IMR-90 (cell line): ENCODE data around the gene CAPS. TPM values are rescaled to one million over a fixed set of nuclear protein-coding genes. Genes with fewer than 3 reads are reported as not detected.

ENCODE experiments used
- ATAC-seq: fragments of 200-7000 bp; cut with Tn5 transposase; 2 replicates; pipeline ENCODE4 v1.9.1; 2020; ENCODE audit warnings: low read depth, mild to moderate bottlenecking, moderate library complexity
- BruUV-seq: library from RNA; stranded (reverse); fragments of 400-500 nt; replicated peaks from 2 replicates; lab custom pipeline; 2021; lab: Mats Ljungman, UMichigan
- CTCF ChIA-PET: fragments of 300-600 bp; formaldehyde crosslinking; extraction: SDS; loops from one replicate; lab custom pipeline; 2021; ENCODE audit warnings: antibody characterized with exemption; lab: Yijun Ruan, JAX
- POLR2A ChIA-PET: fragments of 300-600 bp; sonication (Branson Sonifier 250); formaldehyde crosslinking; loops from one replicate; lab custom pipeline; 2022; ENCODE audit warnings: antibody characterized with exemption; ENCODE audit not compliant: unreplicated experiment; lab: Charles Lee
- DNase-seq: peaks from one replicate; pipeline ENCODE4 v3.0.0; 2013
- H2AFZ ChIP-seq: replicated peaks from 2 replicates; pipeline ENCODE3; 2013; ENCODE audit warnings: low read length, mild to moderate bottlenecking; ENCODE audit not compliant: poor library complexity
- H2AK5ac ChIP-seq: 2 replicates; pipeline ENCODE4 v1.6.1; 2013; ENCODE audit warnings: low read depth, low read length, inconsistent platforms
- H2AK9ac ChIP-seq: replicated peaks from 2 replicates; pipeline ENCODE3; 2013; ENCODE audit warnings: mild to moderate bottlenecking, low read depth, low read length, moderate library complexity; ENCODE audit not compliant: poor library complexity
- H2BK120ac ChIP-seq: 2 replicates; pipeline ENCODE4 v1.6.1; 2013; ENCODE audit warnings: low read depth, low read length, inconsistent platforms
- H2BK15ac ChIP-seq: 3 replicates; pipeline ENCODE4 v1.6.1; 2013; ENCODE audit warnings: low read depth, low read length, inconsistent platforms
- H2BK20ac ChIP-seq: 2 replicates; pipeline ENCODE4 v1.6.1; 2013; ENCODE audit warnings: low read depth, mild to moderate bottlenecking, inconsistent platforms, low read length, moderate library complexity
- H2BK5ac ChIP-seq: 2 replicates; pipeline ENCODE4 v1.6.1; 2013; ENCODE audit warnings: mild to moderate bottlenecking, low read depth, low read length, inconsistent platforms; ENCODE audit not compliant: poor library complexity, severe bottlenecking
- H3K14ac ChIP-seq: replicated peaks from 2 replicates; pipeline ENCODE4 v1.6.1; 2013; ENCODE audit warnings: low read depth, low read length, inconsistent platforms
- H3K18ac ChIP-seq: 2 replicates; pipeline ENCODE4 v1.6.1; 2013; ENCODE audit warnings: low read depth, low read length, control low read depth
- H3K23ac ChIP-seq: 2 replicates; pipeline ENCODE4 v1.6.1; 2013; ENCODE audit warnings: low read depth, low read length, inconsistent platforms
- H3K27ac ChIP-seq: 2 replicates; pipeline ENCODE4 v1.5.1; 2013; ENCODE audit warnings: mild to moderate bottlenecking, control low read depth, low read length; ENCODE audit not compliant: insufficient read depth
- H3K27me3 ChIP-seq: 2 replicates; pipeline ENCODE4 v1.6.1; 2013; ENCODE audit warnings: low read length; ENCODE audit not compliant: control insufficient read depth, insufficient read depth
- H3K36me3 ChIP-seq: 2 replicates; pipeline ENCODE4 v1.6.1; 2013; ENCODE audit warnings: low read length, mixed read lengths; ENCODE audit not compliant: control insufficient read depth, insufficient read depth
- H3K4ac ChIP-seq: 2 replicates; pipeline ENCODE4 v1.6.1; 2013; ENCODE audit warnings: low read depth, low read length, inconsistent platforms
- H3K4me1 ChIP-seq: 2 replicates; pipeline ENCODE4 v1.6.1; 2013; ENCODE audit warnings: low read length, mixed read lengths; ENCODE audit not compliant: control insufficient read depth, insufficient read depth
- H3K4me2 ChIP-seq: 2 replicates; pipeline ENCODE4 v1.6.1; 2013; ENCODE audit warnings: low read depth, mild to moderate bottlenecking, control low read depth, low read length, moderate library complexity
- H3K4me3 ChIP-seq: 2 replicates; pipeline ENCODE4 v1.5.1; 2013; ENCODE audit warnings: low read depth, mild to moderate bottlenecking, control low read depth, low read length, moderate library complexity; ENCODE audit not compliant: insufficient read depth
- H3K56ac ChIP-seq: 2 replicates; pipeline ENCODE4 v1.6.1; 2013; ENCODE audit warnings: low read length, inconsistent platforms; ENCODE audit not compliant: insufficient read depth; ENCODE audit errors: extremely low read depth
- H3K79me1 ChIP-seq, 2 experiments: 2 replicates each; pipeline ENCODE4 v1.6.1; 2013; ENCODE audit warnings: low read length in 2 of 2, inconsistent platforms in 1 of 2, low read depth in 1 of 2
- H3K9ac ChIP-seq: 2 replicates; pipeline ENCODE4 v1.6.1; 2013; ENCODE audit warnings: low read depth, low read length, control low read depth
- H3K9me1 ChIP-seq: 2 replicates; pipeline ENCODE4 v1.6.1; 2013; ENCODE audit warnings: low read length, inconsistent platforms; ENCODE audit not compliant: insufficient read depth
- H3K9me3 ChIP-seq: 2 replicates; pipeline ENCODE4 v1.6.1; 2013; ENCODE audit warnings: low read length; ENCODE audit not compliant: control insufficient read depth, insufficient read depth
- H4K20me1 ChIP-seq: 2 replicates; pipeline ENCODE4 v1.6.1; 2013; ENCODE audit warnings: low read length, inconsistent platforms; ENCODE audit not compliant: insufficient read depth
- H4K5ac ChIP-seq: 2 replicates; pipeline ENCODE4 v1.6.1; 2013; ENCODE audit warnings: mild to moderate bottlenecking, low read depth, low read length, control low read depth
- H4K8ac ChIP-seq, 2 experiments: 2 replicates each; pipeline ENCODE4 v1.6.1; 2013; ENCODE audit warnings: low read depth in 2 of 2, low read length in 2 of 2, control low read depth in 1 of 2, inconsistent platforms in 1 of 2
- H4K91ac ChIP-seq: 2 replicates; pipeline ENCODE4 v1.6.1; 2013; ENCODE audit warnings: low read depth, low read length, inconsistent platforms; ENCODE audit not compliant: insufficient read depth
- BHLHE40 ChIP-seq: fragments of 150-350 bp; IDR thresholded peaks from 2 replicates; pipeline ENCODE4 v1.6.1; 2016; ENCODE audit warnings: mild to moderate bottlenecking, low read depth, low read length
- CEBPB ChIP-seq: IDR thresholded peaks from 2 replicates; pipeline ENCODE4 v1.6.1; 2012; ENCODE audit warnings: low read depth, low read length, improper control_type of control experiment
- CHD1 ChIP-seq: IDR thresholded peaks from 2 replicates; pipeline ENCODE4 v1.6.1; 2012; ENCODE audit warnings: low read depth, low read length, improper control_type of control experiment
- FOS ChIP-seq: fragments of 150-350 bp; IDR thresholded peaks from 2 replicates; pipeline ENCODE4 v1.6.1; 2016; ENCODE audit warnings: low read depth, low read length
- MAFK ChIP-seq: IDR thresholded peaks from 2 replicates; pipeline ENCODE4 v1.6.1; 2012; ENCODE audit warnings: low read depth, low read length, improper control_type of control experiment
- MAZ ChIP-seq: IDR thresholded peaks from 2 replicates; pipeline ENCODE4 v1.6.1; 2012; ENCODE audit warnings: low read depth, mild to moderate bottlenecking, low read length, improper control_type of control experiment, moderate library complexity, borderline replicate concordance
- MXI1 ChIP-seq: IDR thresholded peaks from 2 replicates; pipeline ENCODE4 v1.6.1; 2012; ENCODE audit warnings: low read depth, mild to moderate bottlenecking, low read length, moderate library complexity, borderline replicate concordance
- NFE2L2 ChIP-seq: fragments of 150-350 bp; IDR thresholded peaks from 2 replicates; pipeline ENCODE4 v1.6.1; 2016; ENCODE audit warnings: low read depth, mild to moderate bottlenecking, low read length
- POLR2A ChIP-seq: IDR thresholded peaks from 2 replicates; pipeline ENCODE4 v1.6.1; 2012; ENCODE audit warnings: mild to moderate bottlenecking, low read depth, low read length
- RAD21 ChIP-seq: IDR thresholded peaks from 2 replicates; pipeline ENCODE4 v1.6.1; 2012; ENCODE audit warnings: low read length, improper control_type of control experiment
- RCOR1 ChIP-seq: IDR thresholded peaks from 2 replicates; pipeline ENCODE4 v1.6.1; 2012; ENCODE audit warnings: mild to moderate bottlenecking, low read length, improper control_type of control experiment; ENCODE audit not compliant: insufficient replicate concordance
- RFX5 ChIP-seq: IDR thresholded peaks from 2 replicates; pipeline ENCODE4 v1.8.0; 2012; ENCODE audit warnings: low read depth, mild to moderate bottlenecking, low read length, moderate library complexity
- SMC3 ChIP-seq: fragments of 150-350 bp; IDR thresholded peaks from 2 replicates; pipeline ENCODE4 v1.6.1; 2016; ENCODE audit warnings: low read depth, mild to moderate bottlenecking, antibody characterized with exemption, low read length, moderate library complexity
- USF2 ChIP-seq: fragments of 150-350 bp; IDR thresholded peaks from 2 replicates; pipeline ENCODE4 v1.6.1; 2017; ENCODE audit warnings: mild to moderate bottlenecking, antibody characterized with exemption, low read length, low read depth
- WGBS, 2 experiments: methylation state at CpG; one replicate each; pipeline versions ENCODE4 v1.1.5 to v1.1.7; 2013; ENCODE audit warnings: missing lambda C conversion rate in 2 of 2; ENCODE audit not compliant: insufficient read length in 1 of 2; ENCODE audit errors: extremely low coverage in 2 of 2; 5-methylcytosine and 5-hydroxymethylcytosine counted together
- dilution Hi-C: fragments of 300-500 bp; cut with HindIII; formaldehyde crosslinking; loops from one replicate; pipeline ENCODE4 v1.14.3; 2018; ENCODE audit warnings: low sequenced_read_pairs; ENCODE audit not compliant: unreplicated experiment
- in situ Hi-C: fragments of 300-500 bp; cut with MboI; formaldehyde crosslinking; loops from 3 replicates; pipeline ENCODE4 v1.14.3; 2019; ENCODE audit warnings: low sequenced_read_pairs, inconsistent platforms, mixed read lengths
- intact Hi-C: fragments of 100-400 bp; cut with micrococcal nuclease; formaldehyde crosslinking; loops from 2 replicates; pipeline ENCODE4 v1.10.0; 2022
- polyA plus RNA-seq, 3 experiments: library from polyadenylated mRNA; depleted of rRNA; stranded (reverse); fragments of >200 nt; gene quantifications; 2 replicates each; pipeline ENCODE4 v1.2.3, GENCODE V29; 2012; ENCODE audit warnings: low replicate concordance in 1 of 3
- total RNA-seq: library from RNA; depleted of rRNA; stranded (reverse); fragments of >200 nt; gene quantifications from 2 replicates; pipeline ENCODE4 v1.2.3, GENCODE V29; 2012
- TF ChIP-seq, protein P1 (sequence below): fragments of 150-350 bp; IDR thresholded peaks from 2 replicates; pipeline ENCODE4 v1.6.1; 2016; ENCODE audit warnings: low read depth, mild to moderate bottlenecking, low read length, moderate library complexity, borderline replicate concordance
- TF ChIP-seq, protein P2 (sequence below): conservative IDR thresholded peaks from 2 replicates; pipeline ENCODE4 v1.5.1; 2012; ENCODE audit warnings: mild to moderate bottlenecking, low read depth, low read length, improper control_type of control experiment

Gene CAPS
- total and polyA plus RNA-seq, 2 of the 4 experiments (the other 2 are of a cell fraction) = 0.54 to 4.9 TPM

GRCh38 chr19:5925830-5926427, 11.9 kb downstream of the CAPS start:
- Histone ChIP-seq H3K36me3 (peaks cover 91% of the 10 kb centered on the region), H3K27me3 (no peaks in the 10 kb centered on the region), H4K91ac (no peak overlapping the region), H2AK5ac (no peak overlapping the region), H3K14ac (no peak overlapping the region), H4K20me1 (no peaks in the 10 kb centered on the region), H2BK5ac (no peak overlapping the region), H3K4me1 (peaks cover 1% of the 10 kb centered on the region; the same call in 1 of the 2 replicates), H2BK15ac (no peak overlapping the region), H2AFZ (no peak overlapping the region), H3K56ac (no peak overlapping the region), H3K18ac (no peak overlapping the region), H3K9me1 (0 out of 2 replicates have a peak, but pooled peaks cover 2% of the 10 kb centered on the region), H3K4me3 (no peak overlapping the region), H2AK9ac (no peak overlapping the region), H3K9ac (no peak overlapping the region), H2BK120ac (no peak overlapping the region), H4K5ac (no peak overlapping the region), H3K79me1 (peaks cover 4 to 27% of the 10 kb centered on the region in 2 experiments; a peak in 2 of 4 replicates), H3K9me3 (no peaks in the 10 kb centered on the region), H4K8ac (no peak overlapping the region), H3K27ac (no peak overlapping the region), H3K4me2 (no peak overlapping the region), H3K23ac (no peak overlapping the region), H3K4ac (no peak overlapping the region), H2BK20ac (no peak overlapping the region)
- no TSS peak for BruUV-seq
- TF ChIP-seq CHD1 = no peak
- no peak for TF ChIP-seq RFX5
- TF ChIP-seq BHLHE40 = no peak
- no peak for TF ChIP-seq USF2
- TF ChIP-seq, protein P1, sequence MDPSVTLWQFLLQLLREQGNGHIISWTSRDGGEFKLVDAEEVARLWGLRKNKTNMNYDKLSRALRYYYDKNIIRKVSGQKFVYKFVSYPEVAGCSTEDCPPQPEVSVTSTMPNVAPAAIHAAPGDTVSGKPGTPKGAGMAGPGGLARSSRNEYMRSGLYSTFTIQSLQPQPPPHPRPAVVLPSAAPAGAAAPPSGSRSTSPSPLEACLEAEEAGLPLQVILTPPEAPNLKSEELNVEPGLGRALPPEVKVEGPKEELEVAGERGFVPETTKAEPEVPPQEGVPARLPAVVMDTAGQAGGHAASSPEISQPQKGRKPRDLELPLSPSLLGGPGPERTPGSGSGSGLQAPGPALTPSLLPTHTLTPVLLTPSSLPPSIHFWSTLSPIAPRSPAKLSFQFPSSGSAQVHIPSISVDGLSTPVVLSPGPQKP = no peak
- no peak for TF ChIP-seq MAZ
- no peak for TF ChIP-seq MXI1
- no peak for TF ChIP-seq MAFK
- no peak for TF ChIP-seq RCOR1
- no peak for TF ChIP-seq CEBPB
- no peak for TF ChIP-seq RAD21
- no peak for TF ChIP-seq FOS
- TF ChIP-seq POLR2A = no peak
- TF ChIP-seq NFE2L2 = no peak
- TF ChIP-seq, protein P2, sequence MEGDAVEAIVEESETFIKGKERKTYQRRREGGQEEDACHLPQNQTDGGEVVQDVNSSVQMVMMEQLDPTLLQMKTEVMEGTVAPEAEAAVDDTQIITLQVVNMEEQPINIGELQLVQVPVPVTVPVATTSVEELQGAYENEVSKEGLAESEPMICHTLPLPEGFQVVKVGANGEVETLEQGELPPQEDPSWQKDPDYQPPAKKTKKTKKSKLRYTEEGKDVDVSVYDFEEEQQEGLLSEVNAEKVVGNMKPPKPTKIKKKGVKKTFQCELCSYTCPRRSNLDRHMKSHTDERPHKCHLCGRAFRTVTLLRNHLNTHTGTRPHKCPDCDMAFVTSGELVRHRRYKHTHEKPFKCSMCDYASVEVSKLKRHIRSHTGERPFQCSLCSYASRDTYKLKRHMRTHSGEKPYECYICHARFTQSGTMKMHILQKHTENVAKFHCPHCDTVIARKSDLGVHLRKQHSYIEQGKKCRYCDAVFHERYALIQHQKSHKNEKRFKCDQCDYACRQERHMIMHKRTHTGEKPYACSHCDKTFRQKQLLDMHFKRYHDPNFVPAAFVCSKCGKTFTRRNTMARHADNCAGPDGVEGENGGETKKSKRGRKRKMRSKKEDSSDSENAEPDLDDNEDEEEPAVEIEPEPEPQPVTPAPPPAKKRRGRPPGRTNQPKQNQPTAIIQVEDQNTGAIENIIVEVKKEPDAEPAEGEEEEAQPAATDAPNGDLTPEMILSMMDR = no peak
- TF ChIP-seq SMC3 = no peak
- no CpG with 5 or more reads among the region's 18 CpGs for WGBS, 2 experiments
- ATAC-seq (no peak), DNase-seq (no peak)
- intact Hi-C loops = no loop called here
- in situ Hi-C loops = no loop called here
- ChIA-PET CTCF (no interaction called here), POLR2A (no interaction called here)
- dilution Hi-C loops = no loop called here
